ENCODE data around the gene EPN3. TPM values are rescaled to one million over a fixed set of nuclear protein-coding genes. Genes with fewer than 3 reads are reported as not detected.

The EPN3 gene
- total and polyA plus RNA-seq, 2 experiments from 2014 or later, result 2.7 to 11.5 TPM

GRCh38 chr17:50545311-50545710 is 12.8 kb downstream of the EPN3 start:
- Histone ChIP-seq H3K9me3 (ENCODE audit: low read depth) (no peaks in the 10 kb centered on the region), H3K27me3 (no peaks in the 10 kb centered on the region), H4K20me1 (ENCODE audit: insufficient read depth, poor library complexity, severe bottlenecking) (no peaks in the 10 kb centered on the region), H3K4me1 (ENCODE audit: insufficient read depth) (peaks cover 32% of the 10 kb centered on the region), H3K27ac (no peak overlapping the region), H3K36me3 (replicated peaks; ENCODE audit: insufficient read depth, low read depth) (no peaks in the 10 kb centered on the region), H3K79me2 (peaks cover 10% of the 10 kb centered on the region), H2AFZ (no peak overlapping the region), H3K9me2 (replicated peaks; ENCODE audit: insufficient read depth) (no peaks in the 10 kb centered on the region), H3K4me3 (no peak overlapping the region), H3K4me2 (no peak overlapping the region)
- WGBS (ENCODE audit: low lambda C conversion rate, missing lambda C conversion rate), result 77% methylated on average over 8 of the region's 8 CpGs
- no peak for TF ChIP-seq EZH2 (IDR thresholded peaks at IDR 0.05; ENCODE audit: borderline replicate concordance)
- no peak for TF ChIP-seq EZH2phosphoT487 (IDR thresholded peaks at IDR 0.05; ENCODE audit: low read depth, severe bottlenecking, unreplicated experiment)
- no peak for TF ChIP-seq CTCF (IDR thresholded peaks at IDR 0.05; ENCODE audit: poor library complexity)
- DNase-seq (ENCODE audit: low spot score), result no peak

GRCh38 chr17:50546701-50547034 is 14.1 kb downstream of the EPN3 start:
- no peaks in the 10 kb centered on the region for H4K20me1 ChIP-seq (ENCODE audit: insufficient read depth, poor library complexity, severe bottlenecking)
- peak overlapping the region; percentile 90 for H3K4me2 ChIP-seq
- H3K79me2 ChIP-seq, result peaks cover 7% of the 10 kb centered on the region
- no peaks in the 10 kb centered on the region for H3K9me3 ChIP-seq (ENCODE audit: low read depth)
- 56% methylated on average over 4 of the region's 4 CpGs for WGBS (ENCODE audit: low lambda C conversion rate, missing lambda C conversion rate)
- H3K36me3 ChIP-seq (replicated peaks; ENCODE audit: insufficient read depth, low read depth), result no peaks in the 10 kb centered on the region
- no peaks in the 10 kb centered on the region for H3K9me2 ChIP-seq (replicated peaks; ENCODE audit: insufficient read depth)
- no peak overlapping the region for H3K4me3 ChIP-seq
- TF ChIP-seq EZH2 (IDR thresholded peaks at IDR 0.05; ENCODE audit: borderline replicate concordance) (no peak), EZH2phosphoT487 (IDR thresholded peaks at IDR 0.05; ENCODE audit: low read depth, severe bottlenecking, unreplicated experiment) (no peak), CTCF (IDR thresholded peaks at IDR 0.05; ENCODE audit: poor library complexity) (no peak)
- H3K4me1 ChIP-seq (ENCODE audit: insufficient read depth), result peaks cover 24% of the 10 kb centered on the region
- no peaks in the 10 kb centered on the region for H3K27me3 ChIP-seq
- no peak for DNase-seq (ENCODE audit: low spot score)
- no peak overlapping the region for H3K27ac ChIP-seq
- H2AFZ ChIP-seq, result no peak overlapping the region

- 3% methylated on average over 34 of the region's 42 CpGs for WGBS (ENCODE audit: low lambda C conversion rate, missing lambda C conversion rate)
- peaks cover 23% of the 10 kb centered on the region for H3K4me1 ChIP-seq (ENCODE audit: insufficient read depth)
- H3K4me2 ChIP-seq, result peak within 1 kb of the TSS; percentile 90
- H3K9me3 ChIP-seq (ENCODE audit: low read depth), result no peaks in the 10 kb centered on the region
- peak; percentile 97 for DNase-seq (ENCODE audit: low spot score)
- H3K36me3 ChIP-seq (replicated peaks; ENCODE audit: insufficient read depth, low read depth), result no peaks in the 10 kb centered on the region
- H3K27me3 ChIP-seq, result no peaks in the 10 kb centered on the region
- no peaks in the 10 kb centered on the region for H3K9me2 ChIP-seq (replicated peaks; ENCODE audit: insufficient read depth)
- peak within 1 kb of the TSS; percentile 67 for H2AFZ ChIP-seq
- no peaks in the 10 kb centered on the region for H4K20me1 ChIP-seq (ENCODE audit: insufficient read depth, poor library complexity, severe bottlenecking)
- peaks cover 7% of the 10 kb centered on the region for H3K79me2 ChIP-seq
- peak within 1 kb of the TSS; percentile 73 for H3K27ac ChIP-seq
- H3K4me3 ChIP-seq, result peak within 1 kb of the TSS; percentile 46
- peak; percentile 97 for TF ChIP-seq CTCF (IDR thresholded peaks at IDR 0.05; ENCODE audit: poor library complexity)
- no peak for TF ChIP-seq EZH2 (IDR thresholded peaks at IDR 0.05; ENCODE audit: borderline replicate concordance)
- TF ChIP-seq EZH2phosphoT487 (IDR thresholded peaks at IDR 0.05; ENCODE audit: low read depth, severe bottlenecking, unreplicated experiment), result no peak
Observed at GRCh38 chr17:50547035-50547735, 14.7 kb downstream of the EPN3 start, which contains the start of gene SPATA20. TSS of gene SPATA20 (plus strand) at chr17:50547174. CDS start at chr17:50547209, 35 bp downstream.
